WTC11 (cell line): ENCODE measurements around the gene COX19.

Source experiments
- ATF1 ChIP-seq: sonication (generic); formaldehyde crosslinking; IDR thresholded peaks from 2 replicates; pipeline ENCODE4 v1.8.1; 2023; ENCODE audit warnings: mild to moderate bottlenecking, moderate library complexity, missing genetic modification reagents
- ATF3 ChIP-seq: sonication (generic); formaldehyde crosslinking; conservative IDR thresholded peaks from 2 replicates; pipeline ENCODE4 v1.8.1; 2022; ENCODE audit warnings: mild to moderate bottlenecking, missing genetic modification reagents
- ATF6 ChIP-seq: sonication (generic); formaldehyde crosslinking; IDR thresholded peaks from 2 replicates; pipeline ENCODE4 v1.8.1; 2023; ENCODE audit warnings: mild to moderate bottlenecking, missing genetic modification reagents
- CTCF ChIP-seq: fragments of 200-600 bp; IDR thresholded peaks from 2 replicates; pipeline ENCODE4 v1.8.0; 2022; ENCODE audit warnings: antibody characterized with exemption
- E2F4 ChIP-seq: sonication (generic); formaldehyde crosslinking; IDR thresholded peaks from 2 replicates; pipeline ENCODE4 v1.8.1; 2022; ENCODE audit warnings: low read depth, mild to moderate bottlenecking, moderate library complexity, missing genetic modification reagents, borderline replicate concordance
- FOXJ3 ChIP-seq: sonication (generic); formaldehyde crosslinking; IDR thresholded peaks from 2 replicates; pipeline ENCODE4 v1.9.0; 2021; ENCODE audit warnings: missing genetic modification reagents, mild to moderate bottlenecking, borderline replicate concordance
- JUN ChIP-seq: sonication (generic); formaldehyde crosslinking; IDR thresholded peaks from 2 replicates; pipeline ENCODE4 v1.8.0; 2023; ENCODE audit warnings: mild to moderate bottlenecking, missing genetic modification reagents
- MAX ChIP-seq: sonication (generic); formaldehyde crosslinking; IDR thresholded peaks from 2 replicates; pipeline ENCODE4 v1.8.0; 2022; ENCODE audit warnings: mild to moderate bottlenecking, missing genetic modification reagents
- NR1H2 ChIP-seq: sonication (generic); formaldehyde crosslinking; IDR thresholded peaks from 2 replicates; pipeline ENCODE4 v1.9.0; 2021; ENCODE audit warnings: mild to moderate bottlenecking, moderate library complexity, missing genetic modification reagents
- NR3C1 ChIP-seq: sonication (generic); formaldehyde crosslinking; conservative IDR thresholded peaks from 2 replicates; pipeline ENCODE4 v1.8.1; 2023; ENCODE audit warnings: low read depth, mild to moderate bottlenecking, missing genetic modification reagents
- USF2 ChIP-seq: sonication (generic); formaldehyde crosslinking; IDR thresholded peaks from 2 replicates; pipeline ENCODE4 v1.8.1; 2023; ENCODE audit warnings: mild to moderate bottlenecking, missing genetic modification reagents, moderate library complexity

- no peak for TF ChIP-seq FOXJ3 (CRISPR knock-in tag)
- no peak for TF ChIP-seq CTCF
- TF ChIP-seq ATF3 (CRISPR knock-in tag), result no peak
- TF ChIP-seq ATF6, result no peak
- no peak for TF ChIP-seq MAX
- TF ChIP-seq NR3C1 (CRISPR knock-in tag), result no peak
- no peak for TF ChIP-seq USF2 (CRISPR knock-in tag)
- no peak for TF ChIP-seq JUN (CRISPR knock-in tag)
- no peak for TF ChIP-seq ATF1 (CRISPR knock-in tag)
- no peak for TF ChIP-seq NR1H2 (CRISPR knock-in tag)
- TF ChIP-seq E2F4 (CRISPR knock-in tag), result no peak
Observed at GRCh38 chr7:985127-985416, 9.7 kb upstream of the COX19 start.
